H1 (cell line): ENCODE data around the gene ABCB11. TPM values are rescaled to one million over a fixed set of nuclear protein-coding genes. Genes with fewer than 3 reads are reported as not detected.

Source experiments
- CTCF ChIA-PET: fragments of 300-600 bp; sonication (Branson Sonifier 250); formaldehyde crosslinking; loops from one replicate; lab custom pipeline; 2021; ENCODE audit not compliant: partially characterized antibody; lab: Charles Lee
- POLR2A ChIA-PET: fragments of 300-600 bp; sonication (Branson Sonifier 250); formaldehyde crosslinking; loops from one replicate; lab custom pipeline; 2021; ENCODE audit warnings: inconsistent platforms; ENCODE audit not compliant: partially characterized antibody; lab: Charles Lee
- DNase-seq, 2 experiments: peaks; one replicate each; pipeline versions ENCODE4 v3.0.0 to v3.0.0-alpha.2; 2010 to 2022; ENCODE audit warnings: low spot score in 2 of 2, low read depth in 1 of 2, mixed read lengths in 1 of 2
- FAIRE-seq: peaks from 2 replicates; lab custom pipeline; 2011; peaks lifted over from hg19 to GRCh38; lab: Jason Lieb, UNC
- H2AFZ ChIP-seq: 2 replicates; pipeline ENCODE4 v1.8.1; 2012; ENCODE audit warnings: low read length, inconsistent platforms
- H2AK5ac ChIP-seq: 2 replicates; pipeline ENCODE4 v1.6.1; 2013; ENCODE audit warnings: low read depth, low read length
- H2BK120ac ChIP-seq: replicated peaks from 2 replicates; pipeline ENCODE3; 2013; ENCODE audit warnings: low read depth, low read length, inconsistent platforms
- H2BK12ac ChIP-seq: 2 replicates; pipeline ENCODE4 v1.6.1; 2013; ENCODE audit warnings: low read depth, low read length
- H2BK15ac ChIP-seq: 2 replicates; pipeline ENCODE4 v1.6.1; 2013; ENCODE audit warnings: low read length
- H2BK20ac ChIP-seq: 2 replicates; pipeline ENCODE4 v1.6.1; 2013; ENCODE audit warnings: low read length
- H2BK5ac ChIP-seq: 2 replicates; pipeline ENCODE4 v1.6.1; 2013; ENCODE audit warnings: low read depth, low read length
- H3K14ac ChIP-seq: 2 replicates; pipeline ENCODE4 v1.6.1; 2013; ENCODE audit warnings: inconsistent platforms; ENCODE audit not compliant: insufficient read length
- H3K18ac ChIP-seq: 2 replicates; pipeline ENCODE4 v1.6.1; 2013; ENCODE audit warnings: low read length; ENCODE audit errors: extremely low read depth
- H3K23ac ChIP-seq: 2 replicates; pipeline ENCODE4 v1.6.1; 2013; ENCODE audit warnings: inconsistent platforms; ENCODE audit not compliant: insufficient read length
- H3K23me2 ChIP-seq: 2 replicates; pipeline ENCODE4 v1.6.1; 2013; ENCODE audit warnings: low read depth, low read length
- H3K27ac ChIP-seq: 2 replicates; pipeline ENCODE4 v1.6.1; 2011; ENCODE audit warnings: low read depth, low read length, inconsistent platforms
- H3K27me3 ChIP-seq, 4 experiments: replicated peaks in 1 of 4; 1 replicate in 1 of 4; 2 replicates in 3 of 4; pipeline versions ENCODE4 v1.6.1 to v1.8.1; 2011 to 2013; ENCODE audit warnings: low read length in 3 of 4, mild to moderate bottlenecking in 3 of 4, inconsistent platforms in 2 of 4, mixed read lengths in 2 of 4, moderate library complexity in 1 of 4; ENCODE audit not compliant: control insufficient read depth in 3 of 4, insufficient read depth in 3 of 4; ENCODE audit errors: extremely low read depth in 1 of 4
- H3K36me3 ChIP-seq, 4 experiments: 2 replicates each; pipeline versions ENCODE4 v1.6.1 to v1.8.1; 2011 to 2013; ENCODE audit warnings: mild to moderate bottlenecking in 4 of 4, low read length in 3 of 4, moderate library complexity in 2 of 4, control low read depth in 1 of 4, inconsistent platforms in 1 of 4; ENCODE audit not compliant: insufficient read depth in 4 of 4, control insufficient read depth in 2 of 4
- H3K4ac ChIP-seq: replicated peaks from 2 replicates; pipeline ENCODE3; 2013; ENCODE audit warnings: low read length, low read depth, mixed read lengths, inconsistent platforms; ENCODE audit not compliant: insufficient read length
- H3K4me1 ChIP-seq, 4 experiments: replicated peaks in 1 of 4; 1 replicate in 1 of 4; 2 replicates in 3 of 4; pipeline versions ENCODE4 v1.6.1 to v1.8.1; 2011 to 2013; ENCODE audit warnings: low read length in 3 of 4, inconsistent platforms in 2 of 4, mixed read lengths in 1 of 4; ENCODE audit not compliant: insufficient read depth in 4 of 4, control insufficient read depth in 3 of 4
- H3K4me2 ChIP-seq, 2 experiments: 2 replicates each; pipeline versions ENCODE4 v1.6.1 to v1.8.1; 2011 to 2013; ENCODE audit warnings: low read depth in 2 of 2, low read length in 2 of 2, control low read depth in 1 of 2, inconsistent platforms in 1 of 2, mild to moderate bottlenecking in 1 of 2; ENCODE audit not compliant: insufficient read depth in 1 of 2
- H3K4me3 ChIP-seq, 4 experiments: fragments of 200-600, 300-600 bp in 1 of 4; sonication (generic), shearing (Covaris generic), sonication (Bioruptor Twin) in 1 of 4; 2 replicates each; pipeline versions ENCODE4 v1.5.1 to v1.8.1; 2011 to 2016; ENCODE audit warnings: low read length in 4 of 4, low read depth in 3 of 4, control low read depth in 2 of 4, inconsistent platforms in 2 of 4, mild to moderate bottlenecking in 2 of 4, mixed read lengths in 1 of 4, moderate library complexity in 1 of 4; ENCODE audit not compliant: insufficient read depth in 2 of 4; ENCODE audit errors: extremely low read depth in 1 of 4
- H3K56ac ChIP-seq: replicated peaks from 2 replicates; pipeline ENCODE3; 2013; ENCODE audit warnings: low read depth, mild to moderate bottlenecking, mixed read lengths, low read length, inconsistent platforms; ENCODE audit not compliant: insufficient read length
- H3K79me1 ChIP-seq: 2 replicates; pipeline ENCODE4 v1.6.1; 2013; ENCODE audit warnings: low read depth, low read length, control low read depth
- H3K79me2 ChIP-seq, 2 experiments: 2 replicates each; pipeline versions ENCODE4 v1.6.1 to v1.8.1; 2012 to 2013; ENCODE audit warnings: low read length in 2 of 2, mild to moderate bottlenecking in 2 of 2, inconsistent platforms in 1 of 2; ENCODE audit not compliant: insufficient read depth in 2 of 2, control insufficient read depth in 1 of 2
- H3K9ac ChIP-seq, 4 experiments: replicated peaks in 1 of 4; 1 replicate in 1 of 4; 2 replicates in 3 of 4; pipeline versions ENCODE4 v1.6.1 to v1.8.1; 2011 to 2013; ENCODE audit warnings: low read depth in 3 of 4, low read length in 3 of 4, control low read depth in 2 of 4, mild to moderate bottlenecking in 2 of 4, moderate library complexity in 2 of 4, inconsistent platforms in 1 of 4; ENCODE audit errors: extremely low read depth in 1 of 4
- H3K9me3 ChIP-seq, 2 experiments: 2 replicates each; pipeline versions ENCODE4 v1.6.1 to v1.8.1; 2012 to 2013; ENCODE audit warnings: mild to moderate bottlenecking in 2 of 2, moderate library complexity in 2 of 2, control low read depth in 1 of 2, inconsistent platforms in 1 of 2, low read depth in 1 of 2, low read length in 1 of 2, mixed read lengths in 1 of 2; ENCODE audit not compliant: insufficient read depth in 2 of 2
- H4K20me1 ChIP-seq, 2 experiments: replicated peaks in 1 of 2; 2 replicates each; pipeline versions ENCODE3 to v1.8.1; 2011 to 2013; ENCODE audit warnings: inconsistent platforms in 2 of 2, low read length in 2 of 2, mild to moderate bottlenecking in 1 of 2; ENCODE audit not compliant: insufficient read depth in 2 of 2, control insufficient read depth in 1 of 2
- H4K5ac ChIP-seq: 2 replicates; pipeline ENCODE4 v1.6.1; 2013; ENCODE audit warnings: low read length, low read depth, mixed read lengths, inconsistent platforms; ENCODE audit not compliant: insufficient read length
- H4K8ac ChIP-seq: 2 replicates; pipeline ENCODE4 v1.8.0; 2013; ENCODE audit warnings: mild to moderate bottlenecking, moderate library complexity, low read length, inconsistent platforms; ENCODE audit not compliant: insufficient read depth; ENCODE audit errors: extremely low read depth
- H4K91ac ChIP-seq: replicated peaks from 2 replicates; pipeline ENCODE3; 2013; ENCODE audit warnings: low read length, mixed read lengths, inconsistent platforms; ENCODE audit not compliant: insufficient read length
- ATF2 ChIP-seq: IDR thresholded peaks from 2 replicates; pipeline ENCODE4 v1.6.1; 2012; ENCODE audit warnings: low read length, inconsistent platforms
- CBX8 ChIP-seq: fragments of 300-800, 300-1000 bp; sonication (generic); IDR thresholded peaks from 2 replicates; pipeline ENCODE4 v1.7.1; 2016; ENCODE audit warnings: low read depth, low read length, borderline replicate concordance
- CHD1 ChIP-seq: IDR thresholded peaks from 2 replicates; pipeline ENCODE4 v1.6.1; 2012; ENCODE audit warnings: low read depth, low read length, improper control_type of control experiment
- WGBS, 2 experiments: shearing (Covaris generic) in 1 of 2; methylation state at CpG; one replicate each; pipeline versions ENCODE4 v1.1.6 to v1.1.7; 2013 to 2015; ENCODE audit warnings: low lambda C conversion rate in 2 of 2, mixed read lengths in 2 of 2, inconsistent platforms in 1 of 2, low coverage in 1 of 2, missing lambda C conversion rate in 1 of 2; ENCODE audit not compliant: insufficient replicate concordance in 2 of 2, insufficient coverage in 1 of 2, insufficient read length in 1 of 2; ENCODE audit errors: extremely low coverage in 1 of 2, missing lambda C conversion rate in 1 of 2; 5-methylcytosine and 5-hydroxymethylcytosine counted together
- polyA plus RNA-seq, 7 experiments: library from polyadenylated mRNA; depleted of rRNA in 3 of 7; stranded (reverse) in 5 of 7; unstranded in 2 of 7; fragments of >200 nt in 5 of 7; fragments of 200-250 nt in 2 of 7; gene quantifications; 1 replicate in 5 of 7; 2 replicates in 1 of 7; 4 replicates in 1 of 7; pipeline versions ENCODE4 v1.2.1 to v1.2.3, GENCODE V29; 2011 to 2013; ENCODE audit warnings: missing spikeins in 2 of 7, mixed read lengths in 2 of 7
- total RNA-seq: library from RNA; stranded (reverse); fragmentation: NEBNext Ultra II Directional; extraction: Animal tissue kit (Norgen Biotek cat#: 25700); gene quantifications from 2 replicates; pipeline ENCODE4 v1.2.1, GENCODE V29; 2021

ABCB11 gene
- total and polyA plus RNA-seq, 2 of the 8 experiments (the other 6 are each of a cell fraction or from before 2014, with no cell fraction given) = not detected

GRCh38 chr2:168916331-168916675 lies 114.8 kb downstream of the ABCB11 start:
- no peak overlapping the region for H4K5ac ChIP-seq
- ChIA-PET CTCF (no interaction called here), POLR2A (no interaction called here)
- no peak overlapping the region for H3K9ac ChIP-seq
- no peak for DNase-seq
- H4K8ac ChIP-seq = no peak overlapping the region
- WGBS, 2 experiments = 90% methylated on average over 4 of the region's 4 CpGs; no CpG with 5 or more reads in 1 of the 2 experiments
- H3K56ac ChIP-seq = no peak overlapping the region
- peaks cover 2 to 15% (median 10%) of the 10 kb centered on the region in 4 experiments; a peak in 6 of 7 replicates for H3K4me1 ChIP-seq
- no peak overlapping the region for H2AFZ ChIP-seq
- no peak overlapping the region for H3K27ac ChIP-seq
- no peak overlapping the region for H2BK120ac ChIP-seq
- H2BK12ac ChIP-seq = no peak overlapping the region
- H2BK20ac ChIP-seq = no peak overlapping the region
- no peak overlapping the region for H3K23ac ChIP-seq
- H3K4me2 ChIP-seq = no peak overlapping the region
- no peak overlapping the region for H4K91ac ChIP-seq
- no peak overlapping the region for H2BK15ac ChIP-seq
- no peak overlapping the region for H3K4me3 ChIP-seq
- H3K36me3 ChIP-seq = no peaks in the 10 kb centered on the region
- no peak for FAIRE-seq
- H3K79me1 ChIP-seq = no peaks in the 10 kb centered on the region
- H3K9me3 ChIP-seq = peaks cover 5 to 6% of the 10 kb centered on the region in 2 experiments; a peak in 3 of 4 replicates
- TF ChIP-seq ATF2 (no peak), CHD1 (no peak), CBX8 (no peak)
- no peaks in the 10 kb centered on the region for H4K20me1 ChIP-seq
- H3K14ac ChIP-seq = no peak overlapping the region
- no peak overlapping the region for H3K4ac ChIP-seq
- H2AK5ac ChIP-seq = no peak overlapping the region
- H3K23me2 ChIP-seq = no peaks in the 10 kb centered on the region
- no peak overlapping the region for H3K18ac ChIP-seq
- no peak overlapping the region for H2BK5ac ChIP-seq
- H3K79me2 ChIP-seq = no peaks in the 10 kb centered on the region
- peaks cover 0 to 2% (median 0%) of the 10 kb centered on the region in 4 experiments; a peak in 1 of 7 replicates for H3K27me3 ChIP-seq
